Measurements from ENCODE around the gene EVX1. TPM values are rescaled to one million over a fixed set of nuclear protein-coding genes. Genes with fewer than 3 reads are reported as not detected.

EVX1 gene
- total RNA-seq: not detected in 2 replicates

DNA sequence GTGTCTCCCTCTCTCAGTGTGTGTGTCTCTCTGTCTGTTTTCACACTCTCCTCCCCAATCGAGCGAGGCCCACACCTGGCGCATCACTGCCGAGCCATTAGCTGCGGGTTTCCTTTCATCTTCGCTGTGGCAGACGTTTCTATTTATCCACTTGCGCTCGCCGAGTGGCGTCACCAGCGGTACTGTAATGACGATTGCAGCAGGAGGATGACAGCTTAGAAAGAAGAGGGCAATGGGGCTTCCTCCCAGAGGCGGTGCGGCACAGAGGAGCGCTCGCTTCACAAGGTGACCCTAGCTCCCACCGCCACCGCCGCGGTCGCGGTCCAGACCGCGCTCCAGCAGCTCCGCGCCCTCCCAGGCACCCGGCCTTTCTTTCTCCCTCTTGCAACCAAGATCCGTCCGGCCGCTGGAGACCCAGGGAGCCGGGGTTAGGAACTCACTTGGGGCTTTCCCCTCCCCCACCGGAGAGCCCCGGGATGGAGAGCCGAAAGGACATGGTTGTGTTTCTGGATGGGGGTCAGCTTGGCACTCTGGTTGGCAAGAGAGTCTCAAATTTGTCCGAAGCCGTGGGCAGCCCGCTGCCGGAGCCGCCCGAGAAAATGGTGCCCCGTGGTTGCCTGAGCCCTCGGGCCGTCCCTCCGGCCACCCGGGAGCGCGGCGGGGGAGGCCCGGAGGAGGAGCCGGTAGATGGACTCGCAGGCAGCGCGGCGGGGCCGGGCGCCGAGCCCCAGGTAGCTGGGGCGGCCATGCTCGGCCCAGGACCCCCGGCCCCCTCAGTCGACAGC lies at the start of gene EVX1:
EVX1 (plus strand) TSS at position 248 of the 785 bp plus-strand sequence; CDS start at position 477, 229 bp downstream.
- Histone ChIP-seq H3K36me3 (ENCODE audit: insufficient read depth, low read length) (no peaks in the 10 kb centered on the region), H3K4me1 (ENCODE audit: insufficient read depth, low read length) (peaks cover 9% of the 10 kb centered on the region), H3K27ac (ENCODE audit: low read depth, low read length) (no peak within 1 kb of the TSS), H3K27me3 (ENCODE audit: insufficient read depth, low read length) (peaks cover 79% of the 10 kb centered on the region), H3K9me3 (ENCODE audit: low read depth, low read length) (no peaks in the 10 kb centered on the region), H3K4me3 (ENCODE audit: insufficient read depth, low read length) (peak within 1 kb of the TSS; percentile 60), H3K79me2 (ENCODE audit: insufficient read depth, low read length) (no peaks in the 10 kb centered on the region), H4K20me1 (ENCODE audit: insufficient read depth, low read length) (no peaks in the 10 kb centered on the region), H3K4me2 (ENCODE audit: insufficient read depth, low read length) (peak within 1 kb of the TSS; percentile 87), H2AFZ (ENCODE audit: low read length) (peak within 1 kb of the TSS; percentile 47)
- DNase-seq (ENCODE audit: insufficient read length, low spot score, missing footprints): peak; percentile 91
- TF ChIP-seq, protein P1, sequence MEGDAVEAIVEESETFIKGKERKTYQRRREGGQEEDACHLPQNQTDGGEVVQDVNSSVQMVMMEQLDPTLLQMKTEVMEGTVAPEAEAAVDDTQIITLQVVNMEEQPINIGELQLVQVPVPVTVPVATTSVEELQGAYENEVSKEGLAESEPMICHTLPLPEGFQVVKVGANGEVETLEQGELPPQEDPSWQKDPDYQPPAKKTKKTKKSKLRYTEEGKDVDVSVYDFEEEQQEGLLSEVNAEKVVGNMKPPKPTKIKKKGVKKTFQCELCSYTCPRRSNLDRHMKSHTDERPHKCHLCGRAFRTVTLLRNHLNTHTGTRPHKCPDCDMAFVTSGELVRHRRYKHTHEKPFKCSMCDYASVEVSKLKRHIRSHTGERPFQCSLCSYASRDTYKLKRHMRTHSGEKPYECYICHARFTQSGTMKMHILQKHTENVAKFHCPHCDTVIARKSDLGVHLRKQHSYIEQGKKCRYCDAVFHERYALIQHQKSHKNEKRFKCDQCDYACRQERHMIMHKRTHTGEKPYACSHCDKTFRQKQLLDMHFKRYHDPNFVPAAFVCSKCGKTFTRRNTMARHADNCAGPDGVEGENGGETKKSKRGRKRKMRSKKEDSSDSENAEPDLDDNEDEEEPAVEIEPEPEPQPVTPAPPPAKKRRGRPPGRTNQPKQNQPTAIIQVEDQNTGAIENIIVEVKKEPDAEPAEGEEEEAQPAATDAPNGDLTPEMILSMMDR (IDR thresholded peaks at IDR 0.05; ENCODE audit: extremely low read depth, low read depth, low read length): no peak

DNA sequence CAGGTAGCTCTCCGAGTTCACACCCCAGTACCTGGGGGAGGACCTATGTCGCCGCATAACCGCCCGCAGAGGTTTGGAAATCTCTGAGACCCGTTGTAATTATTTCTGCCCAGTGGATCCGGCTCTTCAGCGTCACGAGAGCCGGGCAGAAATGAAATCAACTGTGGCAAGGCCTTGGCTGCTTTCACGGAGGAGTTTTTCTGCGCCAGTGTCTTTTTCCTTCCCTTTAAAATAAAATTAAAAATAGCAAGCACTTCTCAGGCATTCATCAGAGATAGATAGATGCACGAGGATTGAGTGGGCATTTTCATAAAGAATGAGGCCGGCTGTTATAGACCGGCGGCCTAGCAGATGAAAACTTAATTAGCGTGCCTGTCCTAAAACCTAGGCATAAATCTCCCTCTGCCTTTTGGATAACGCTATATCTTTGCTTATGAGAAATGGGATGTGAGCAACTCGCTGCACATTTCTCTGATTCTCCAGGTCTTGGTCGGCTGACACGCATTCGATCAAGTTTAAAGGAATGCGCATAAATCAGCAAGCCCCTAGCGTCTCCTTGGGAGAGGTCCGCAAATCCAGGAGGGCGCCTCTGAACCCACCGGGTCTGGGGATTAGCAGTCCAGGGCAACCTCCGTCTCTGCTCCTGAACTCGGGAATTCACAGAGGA lies 49.1 kb upstream of the EVX1 start:
- DNase-seq (ENCODE audit: insufficient read length, low spot score, missing footprints): no peak
- peaks cover 13% of the 10 kb centered on the region for H4K20me1 ChIP-seq (ENCODE audit: insufficient read depth, low read length)
- peak overlapping the region; percentile 72 for H3K4me3 ChIP-seq (ENCODE audit: insufficient read depth, low read length)
- H3K27ac ChIP-seq (ENCODE audit: low read depth, low read length): peak overlapping the region; percentile 85
- peak overlapping the region; percentile 71 for H2AFZ ChIP-seq (ENCODE audit: low read length)
- H3K9me3 ChIP-seq (ENCODE audit: low read depth, low read length): no peaks in the 10 kb centered on the region
- peaks cover 97% of the 10 kb centered on the region for H3K79me2 ChIP-seq (ENCODE audit: insufficient read depth, low read length)
- H3K36me3 ChIP-seq (ENCODE audit: insufficient read depth, low read length): no peaks in the 10 kb centered on the region
- peaks cover 60% of the 10 kb centered on the region for H3K4me1 ChIP-seq (ENCODE audit: insufficient read depth, low read length)
- H3K4me2 ChIP-seq (ENCODE audit: insufficient read depth, low read length): peak overlapping the region; percentile 96
- TF ChIP-seq, protein P1 (IDR thresholded peaks at IDR 0.05; ENCODE audit: extremely low read depth, low read depth, low read length): no peak
- H3K27me3 ChIP-seq (ENCODE audit: insufficient read depth, low read length): peaks cover 8% of the 10 kb centered on the region

DNA sequence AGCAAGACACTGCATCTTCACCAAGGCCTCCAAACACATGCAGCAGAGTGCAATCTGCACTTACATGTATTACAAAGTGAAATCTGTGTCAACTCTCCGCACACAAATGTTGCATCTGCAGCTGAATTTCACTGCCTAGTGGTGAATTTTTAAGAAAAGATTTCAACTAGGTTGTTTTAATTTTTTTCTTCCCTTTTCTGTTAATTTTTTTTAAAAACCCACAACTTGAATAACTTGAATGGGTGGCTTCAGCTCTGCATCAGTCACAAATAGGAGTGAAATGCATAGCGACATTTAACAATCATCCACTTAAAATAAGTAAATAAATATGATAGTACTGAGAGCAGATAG lies 48.6 kb upstream of the EVX1 start:
- Histone ChIP-seq H3K4me3 (ENCODE audit: insufficient read depth, low read length) (peak overlapping the region; percentile 72), H3K27ac (ENCODE audit: low read depth, low read length) (peak overlapping the region; percentile 85), H3K9me3 (ENCODE audit: low read depth, low read length) (no peaks in the 10 kb centered on the region), H2AFZ (ENCODE audit: low read length) (peak overlapping the region; percentile 71), H3K79me2 (ENCODE audit: insufficient read depth, low read length) (peaks cover 97% of the 10 kb centered on the region), H3K4me2 (ENCODE audit: insufficient read depth, low read length) (peak overlapping the region; percentile 96), H4K20me1 (ENCODE audit: insufficient read depth, low read length) (peaks cover 13% of the 10 kb centered on the region), H3K36me3 (ENCODE audit: insufficient read depth, low read length) (no peaks in the 10 kb centered on the region), H3K27me3 (ENCODE audit: insufficient read depth, low read length) (peaks cover 12% of the 10 kb centered on the region), H3K4me1 (ENCODE audit: insufficient read depth, low read length) (peaks cover 55% of the 10 kb centered on the region)
- TF ChIP-seq, protein P1 (IDR thresholded peaks at IDR 0.05; ENCODE audit: extremely low read depth, low read depth, low read length): no peak
- DNase-seq (ENCODE audit: insufficient read length, low spot score, missing footprints): no peak

Measured in osteoblast (primary cell).